Keratinocyte (primary cell): ENCODE measurements around the gene SMAP1.

Experiments used
- EZH2 ChIP-seq: IDR thresholded peaks from one replicate; pipeline ENCODE4 v1.6.1; 2012; ENCODE audit warnings: inconsistent platforms, mild to moderate bottlenecking, low read length, moderate library complexity
- TF ChIP-seq, protein P1 (sequence below), 3 experiments: IDR thresholded peaks in 1 of 3; conservative IDR thresholded peaks in 1 of 3; optimal IDR thresholded peaks in 1 of 3; 2 replicates in 2 of 3; 3 replicates in 1 of 3; pipeline versions ENCODE3 to v1.5.1; 2011; ENCODE audit warnings: low read length in 3 of 3, mild to moderate bottlenecking in 3 of 3, moderate library complexity in 2 of 3, control low read depth in 1 of 3, inconsistent platforms in 1 of 3; ENCODE audit not compliant: insufficient read depth in 2 of 3; ENCODE audit errors: extremely low read depth in 1 of 3

- no peak for TF ChIP-seq EZH2
- TF ChIP-seq, protein P1, sequence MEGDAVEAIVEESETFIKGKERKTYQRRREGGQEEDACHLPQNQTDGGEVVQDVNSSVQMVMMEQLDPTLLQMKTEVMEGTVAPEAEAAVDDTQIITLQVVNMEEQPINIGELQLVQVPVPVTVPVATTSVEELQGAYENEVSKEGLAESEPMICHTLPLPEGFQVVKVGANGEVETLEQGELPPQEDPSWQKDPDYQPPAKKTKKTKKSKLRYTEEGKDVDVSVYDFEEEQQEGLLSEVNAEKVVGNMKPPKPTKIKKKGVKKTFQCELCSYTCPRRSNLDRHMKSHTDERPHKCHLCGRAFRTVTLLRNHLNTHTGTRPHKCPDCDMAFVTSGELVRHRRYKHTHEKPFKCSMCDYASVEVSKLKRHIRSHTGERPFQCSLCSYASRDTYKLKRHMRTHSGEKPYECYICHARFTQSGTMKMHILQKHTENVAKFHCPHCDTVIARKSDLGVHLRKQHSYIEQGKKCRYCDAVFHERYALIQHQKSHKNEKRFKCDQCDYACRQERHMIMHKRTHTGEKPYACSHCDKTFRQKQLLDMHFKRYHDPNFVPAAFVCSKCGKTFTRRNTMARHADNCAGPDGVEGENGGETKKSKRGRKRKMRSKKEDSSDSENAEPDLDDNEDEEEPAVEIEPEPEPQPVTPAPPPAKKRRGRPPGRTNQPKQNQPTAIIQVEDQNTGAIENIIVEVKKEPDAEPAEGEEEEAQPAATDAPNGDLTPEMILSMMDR (optimal IDR thresholded peaks at IDR 0.05 in 1 of 3, IDR thresholded peaks at IDR 0.05 in 1 of 3, conservative IDR thresholded peaks at IDR 0.05 in 1 of 3; ENCODE audit: extremely low read depth in 1 of 3, insufficient read depth in 2 of 3, low read length in 3 of 3): no peak
Measured at GRCh38 chr6:70666706-70667105, 977 bp upstream of the SMAP1 start.
